Adrenal gland (tissue), 12 donors: Measurements from ENCODE around the gene RPL10. TPM values are rescaled to one million over a fixed set of nuclear protein-coding genes. Genes with fewer than 3 reads are reported as not detected.
A peak's percentile ranks its signal among the peaks of the same experiment; 100 is the strongest.
"Not testable (repeated sequence)": the region's sequence is repeated elsewhere in the genome, so short reads cannot be mapped to it uniquely, and the experiment has no call there.

Source experiments
- DNase-seq, 7 donors: peaks; one replicate each; pipeline ENCODE4 v3.0.0-alpha.2; 2019 to 2020
- H3K27ac ChIP-seq, 5 donors: fragments of 200-600 bp; sonication (generic) in 4 of 5; 1 replicate in 3 of 5; 2 replicates in 2 of 5; pipeline versions ENCODE4 v1.5.1 to v1.8.0; 2016 to 2020; ENCODE audit warnings: mild to moderate bottlenecking in 1 of 5
- H3K27me3 ChIP-seq: fragments of 200-600 bp; 2 replicates; pipeline ENCODE4 v1.8.0; 2021
- H3K36me3 ChIP-seq, 2 donors: fragments of 200-600 bp; replicated peaks in 1 of 2; 1 replicate in 1 of 2; 2 replicates in 1 of 2; pipeline versions ENCODE4 v1.5.1 to v1.8.0; 2018 to 2022
- H3K4me1 ChIP-seq, 2 donors: fragments of 200-600 bp; replicated peaks in 1 of 2; 1 replicate in 1 of 2; 2 replicates in 1 of 2; pipeline versions ENCODE4 v1.5.1 to v1.8.0; 2018 to 2021
- H3K4me3 ChIP-seq, 4 donors: fragments of 200-600 bp; sonication (generic) in 3 of 4; one replicate each; pipeline ENCODE4 v1.5.1; 2016 to 2018
- H3K9me3 ChIP-seq, 3 donors: fragments of 200-600 bp; sonication (generic) in 1 of 3; replicated peaks in 1 of 3; 1 replicate in 2 of 3; 2 replicates in 1 of 3; pipeline versions ENCODE4 v1.5.1 to v1.8.0; 2016 to 2021
- POLR2A ChIP-seq, 2 donors: fragments of 450-650 bp; IDR thresholded peaks; one replicate each; pipeline ENCODE4 v1.6.1; 2017; ENCODE audit warnings: antibody characterized with exemption in 2 of 2, mild to moderate bottlenecking in 2 of 2, moderate library complexity in 1 of 2
- WGBS, 4 donors: extraction: QIAGEN DNeasy Blood & Tissue Kit in 2 of 4; methylation state at CpG; one replicate each; pipeline versions ENCODE4 v1.1.5 to v1.1.7; 2013 to 2017; 5-methylcytosine and 5-hydroxymethylcytosine counted together
- intact Hi-C, 2 donors: fragments of 100-400 bp; cut with DNase I; formaldehyde crosslinking; loops; one replicate each; pipeline versions ENCODE4 v1.14.1 to v1.15.0; 2022 to 2023
- polyA plus RNA-seq, 3 donors: library from polyadenylated mRNA; stranded (reverse); fragments of 200-250 nt in 2 of 3; fragments of 350-450 nt in 1 of 3; fragmentation: Illumina TruSeq in 1 of 3; extraction: RNeasy Lipid Tissue Mini Kit (QIAGEN cat#74804) in 1 of 3; gene quantifications; one replicate each; pipeline ENCODE4 v1.2.3, GENCODE V29; 2013 to 2014
- total RNA-seq, 9 donors: library from RNA; depleted of rRNA in 4 of 9; stranded (reverse); fragments of >200 nt in 4 of 9; fragments of 120-200 nt in 1 of 9; fragmentation: NEBNext Ultra II Directional in 1 of 9; extraction: Animal tissue kit (Norgen Biotek cat#: 25700) in 1 of 9; gene quantifications; one replicate each; pipeline versions ENCODE4 v1.1.0 to v1.2.4, GENCODE V29; 2013 to 2023
- TF ChIP-seq, protein P1 (sequence below), 6 experiments: fragments of 450-650 bp in 4 of 6; fragments of 200-600 bp in 2 of 6; sonication (generic) in 1 of 6; IDR thresholded peaks; 1 replicate in 5 of 6; 2 replicates in 1 of 6; pipeline versions ENCODE4 v1.5.1 to v1.8.0; 2016 to 2021; ENCODE audit warnings: antibody characterized with exemption in 6 of 6, mild to moderate bottlenecking in 2 of 6, moderate library complexity in 1 of 6
- donor health status: healthy with polysubstance abuse.
- donor health status: Bipolar disorder and iron deficiency.
- donor health status: DM: yes; HTN: yes; CAD: no.
- donor health status: DM: no; HTN: no; CAD: no.
- donor health status: DM: no; HTN: no; CAD: no.
- donor health status: DM: yes; HTN: yes; CAD: no.

The RPL10 gene
- total and polyA plus RNA-seq, 12 donors: 626 to 5,287 (median 2,443) TPM

DNA sequence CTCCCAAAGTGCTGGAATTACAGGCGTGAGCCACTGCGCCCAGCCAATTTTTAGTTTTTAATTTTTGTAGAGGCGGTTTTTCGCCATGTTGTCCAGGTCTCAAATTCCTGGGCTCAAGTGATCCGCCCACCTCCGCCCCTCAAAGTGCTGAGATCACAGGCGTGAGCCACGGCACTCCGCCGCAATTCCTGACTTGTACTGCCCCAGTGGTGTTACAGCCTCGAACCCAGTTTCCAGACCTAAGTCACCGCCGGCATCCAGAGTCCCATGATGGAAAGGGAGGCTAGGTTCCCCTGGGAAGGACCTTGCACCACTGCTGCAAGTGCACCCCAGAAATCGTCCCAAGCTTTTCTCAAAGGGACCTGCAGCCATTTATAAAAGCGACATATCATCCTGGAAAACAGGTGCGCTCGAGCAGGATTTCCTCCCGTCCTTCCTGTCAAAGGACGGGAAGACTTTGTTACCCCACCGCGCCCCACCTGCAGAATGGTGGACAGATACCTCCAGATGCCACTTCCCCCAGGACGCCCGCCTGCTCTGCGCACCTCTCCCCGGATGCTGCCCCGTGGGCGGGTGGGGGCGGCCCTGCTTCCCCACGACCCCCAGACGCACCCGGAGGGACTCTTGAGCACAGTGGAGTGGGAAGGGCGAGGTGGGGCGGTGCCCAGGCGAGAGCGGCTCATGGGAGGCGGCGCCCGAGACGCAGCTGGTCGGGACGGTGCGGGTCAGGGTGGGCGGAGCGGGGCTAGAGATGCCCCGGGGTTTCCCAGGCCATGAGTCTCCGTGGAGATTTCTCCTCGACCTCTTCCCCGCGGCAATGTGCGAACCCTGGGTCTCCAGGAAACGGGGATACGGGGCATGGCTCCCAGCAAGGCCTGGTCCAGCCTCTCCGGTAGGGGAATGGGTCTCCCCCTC lies 947 bp upstream of the RPL10 start:
- no peak for TF ChIP-seq POLR2A (IDR thresholded peaks at IDR 0.05)
- TF ChIP-seq, protein P1, sequence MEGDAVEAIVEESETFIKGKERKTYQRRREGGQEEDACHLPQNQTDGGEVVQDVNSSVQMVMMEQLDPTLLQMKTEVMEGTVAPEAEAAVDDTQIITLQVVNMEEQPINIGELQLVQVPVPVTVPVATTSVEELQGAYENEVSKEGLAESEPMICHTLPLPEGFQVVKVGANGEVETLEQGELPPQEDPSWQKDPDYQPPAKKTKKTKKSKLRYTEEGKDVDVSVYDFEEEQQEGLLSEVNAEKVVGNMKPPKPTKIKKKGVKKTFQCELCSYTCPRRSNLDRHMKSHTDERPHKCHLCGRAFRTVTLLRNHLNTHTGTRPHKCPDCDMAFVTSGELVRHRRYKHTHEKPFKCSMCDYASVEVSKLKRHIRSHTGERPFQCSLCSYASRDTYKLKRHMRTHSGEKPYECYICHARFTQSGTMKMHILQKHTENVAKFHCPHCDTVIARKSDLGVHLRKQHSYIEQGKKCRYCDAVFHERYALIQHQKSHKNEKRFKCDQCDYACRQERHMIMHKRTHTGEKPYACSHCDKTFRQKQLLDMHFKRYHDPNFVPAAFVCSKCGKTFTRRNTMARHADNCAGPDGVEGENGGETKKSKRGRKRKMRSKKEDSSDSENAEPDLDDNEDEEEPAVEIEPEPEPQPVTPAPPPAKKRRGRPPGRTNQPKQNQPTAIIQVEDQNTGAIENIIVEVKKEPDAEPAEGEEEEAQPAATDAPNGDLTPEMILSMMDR (IDR thresholded peaks at IDR 0.05): no peak
- Histone ChIP-seq H3K27ac (peak overlapping the region; percentile 88 to 99 (median 98)), H3K9me3 (no peaks in the 10 kb centered on the region), H3K27me3 (no peaks in the 10 kb centered on the region), H3K36me3 (peaks cover 0 to 23% of the 10 kb centered on the region in 2 donors), H3K4me1 (peaks cover 0 to 8% of the 10 kb centered on the region in 2 donors), H3K4me3 (peak overlapping the region in 2 of 4 donors; percentile 15 to 59)
- intact Hi-C loops: loop anchor here in 1 of 2 donors (5.0 kb wide), 1 partner anchor 135 kb away; no protein-coding TSS in a partner anchor
- 11 to 59% (median 43%) methylated on average over 11 to 53 of the region's 53 CpGs for WGBS, 4 donors
- peak in 6 of 7 donors; percentile 65 to 85 (median 70) for DNase-seq

DNA sequence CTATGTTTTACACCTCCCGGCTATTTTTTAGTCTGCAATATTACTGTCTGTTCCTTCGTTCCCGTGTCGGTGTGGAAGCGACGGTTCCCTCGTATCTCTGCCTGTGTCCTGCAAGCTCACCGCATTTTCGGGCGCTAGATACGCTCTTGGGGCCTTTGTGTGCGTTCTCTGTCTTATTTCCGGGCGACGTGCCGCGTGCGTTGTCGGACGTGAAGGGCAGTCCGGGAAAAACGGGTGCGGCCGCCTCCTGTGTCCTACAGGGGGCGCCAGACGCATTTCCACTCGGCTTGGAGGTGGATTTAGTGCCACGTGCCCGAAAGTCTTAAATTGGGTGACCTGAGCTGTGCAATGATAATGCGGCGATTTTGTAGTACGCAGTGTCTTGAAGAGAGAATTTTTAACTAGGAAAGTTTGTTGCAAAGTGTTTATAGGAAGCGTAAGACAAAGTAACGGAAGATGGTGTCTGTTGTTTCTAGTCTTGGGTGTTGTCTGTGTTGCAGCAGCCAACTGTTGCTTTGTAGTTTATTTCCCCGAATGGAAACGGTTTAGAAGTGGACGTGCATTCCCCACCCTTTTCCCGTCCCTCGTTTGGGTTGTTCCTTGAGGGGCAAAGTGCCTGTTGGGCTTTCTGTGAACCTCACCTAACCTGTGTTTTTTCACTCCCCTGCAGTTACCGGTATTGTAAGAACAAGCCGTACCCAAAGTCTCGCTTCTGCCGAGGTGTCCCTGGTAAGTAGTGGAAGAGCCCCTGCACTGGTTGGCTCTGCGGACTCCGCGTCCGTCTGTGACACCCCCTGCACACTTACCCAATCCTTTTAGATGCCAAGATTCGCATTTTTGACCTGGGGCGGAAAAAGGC lies 720 bp downstream of the RPL10 start:
- DNase-seq: peak; percentile 83 to 96 (median 92)
- Histone ChIP-seq H3K27ac (peak overlapping the region; percentile 88 to 99 (median 98)), H3K4me1 (peaks cover 0 to 8% of the 10 kb centered on the region in 2 donors), H3K4me3 (peak overlapping the region; percentile 42 to 86 (median 62)), H3K27me3 (no peaks in the 10 kb centered on the region), H3K36me3 (peaks cover 0 to 23% of the 10 kb centered on the region in 2 donors), H3K9me3 (no peaks in the 10 kb centered on the region)
- intact Hi-C loops: loop anchor here in 1 of 2 donors (5.0 kb wide), 1 partner anchor 133 kb away; no protein-coding TSS in a partner anchor
- no peak for TF ChIP-seq POLR2A (IDR thresholded peaks at IDR 0.05)
- TF ChIP-seq, protein P1 (IDR thresholded peaks at IDR 0.05): peak; percentile 52 to 85 (median 78)
- 0 to 39% (median 15%) methylated on average over 31 to 49 of the region's 49 CpGs for WGBS, 4 donors

DNA sequence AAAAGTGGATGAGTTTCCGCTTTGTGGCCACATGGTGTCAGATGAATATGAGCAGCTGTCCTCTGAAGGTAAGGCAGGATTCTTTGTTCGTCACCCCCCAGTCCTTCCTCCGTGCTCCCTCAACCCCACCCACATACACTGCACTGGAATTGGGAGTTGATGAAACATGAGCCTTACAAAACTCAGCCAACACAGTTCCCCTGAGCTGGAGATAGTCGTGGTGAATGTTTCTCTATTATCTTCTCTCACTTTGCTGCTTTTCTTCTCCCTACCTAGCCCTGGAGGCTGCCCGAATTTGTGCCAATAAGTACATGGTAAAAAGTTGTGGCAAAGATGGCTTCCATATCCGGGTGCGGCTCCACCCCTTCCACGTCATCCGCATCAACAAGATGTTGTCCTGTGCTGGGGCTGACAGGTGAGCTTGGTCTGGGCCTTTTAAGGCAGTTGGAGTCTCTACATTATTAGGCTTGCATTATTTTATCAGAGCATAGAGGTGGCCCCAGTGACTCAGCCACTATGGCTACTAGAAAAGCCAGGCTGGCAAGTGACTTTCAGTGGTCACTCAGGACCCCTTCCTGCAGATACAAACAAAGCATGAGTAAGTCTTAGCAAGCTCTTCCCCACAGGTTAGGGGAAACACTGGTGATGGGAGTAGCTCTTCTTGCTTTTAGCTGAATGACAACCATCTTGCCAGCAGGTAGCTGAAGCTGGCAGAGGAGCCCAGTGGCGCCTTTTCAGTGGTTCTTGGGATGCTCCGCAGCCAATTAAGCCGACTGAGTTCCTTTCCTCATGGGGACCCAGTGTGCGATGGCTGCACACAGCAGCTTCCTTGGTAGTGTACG lies 1.6 kb downstream of the RPL10 start:
- no peaks in the 10 kb centered on the region for H3K27me3 ChIP-seq
- intact Hi-C loops: loop anchor here in 1 of 2 donors (5.0 kb wide), 1 partner anchor 133 kb away; no protein-coding TSS in a partner anchor
- 9 to 69% (median 47%) methylated on average over 4 to 14 of the region's 14 CpGs for WGBS, 4 donors
- H3K4me3 ChIP-seq: peak overlapping the region in 2 of 4 donors; percentile 59 to 86
- H3K27ac ChIP-seq: peak overlapping the region in 4 of 5 donors; percentile 15 to 99 (median 98)
- no peaks in the 10 kb centered on the region for H3K9me3 ChIP-seq
- DNase-seq: no peak
- peaks cover 0 to 8% of the 10 kb centered on the region in 2 donors for H3K4me1 ChIP-seq
- peaks cover 0 to 23% of the 10 kb centered on the region in 2 donors for H3K36me3 ChIP-seq
- no peak for TF ChIP-seq POLR2A (IDR thresholded peaks at IDR 0.05)
- TF ChIP-seq, protein P1 (IDR thresholded peaks at IDR 0.05): no peak

DNA sequence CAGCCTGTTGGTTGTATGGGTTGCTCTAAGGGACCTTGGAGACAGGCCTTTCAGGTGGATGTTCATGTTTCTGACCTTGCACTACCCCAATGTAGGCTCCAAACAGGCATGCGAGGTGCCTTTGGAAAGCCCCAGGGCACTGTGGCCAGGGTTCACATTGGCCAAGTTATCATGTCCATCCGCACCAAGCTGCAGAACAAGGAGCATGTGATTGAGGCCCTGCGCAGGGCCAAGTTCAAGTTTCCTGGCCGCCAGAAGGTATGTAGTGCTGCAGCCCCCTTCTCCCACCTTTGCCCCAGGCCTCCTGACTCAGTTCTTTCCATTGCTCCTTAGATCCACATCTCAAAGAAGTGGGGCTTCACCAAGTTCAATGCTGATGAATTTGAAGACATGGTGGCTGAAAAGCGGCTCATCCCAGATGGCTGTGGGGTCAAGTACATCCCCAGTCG lies 2.2 kb downstream of the RPL10 start:
- peak overlapping the region in 3 of 5 donors; percentile 15 to 98 (median 98) for H3K27ac ChIP-seq
- DNase-seq, H3K27me3 ChIP-seq, H3K4me3 ChIP-seq, intact Hi-C loops, H3K9me3 ChIP-seq, H3K4me1 ChIP-seq: not testable (repeated sequence)
- H3K36me3 ChIP-seq: peaks cover 0 to 23% of the 10 kb centered on the region in 2 donors
- 65 to 76% (median 69%) methylated on average over 3 to 6 of the region's 6 CpGs for WGBS, 4 donors
